GM23338 (cell line): ENCODE results near the gene ERMARD. TPM values are rescaled to one million over a fixed set of nuclear protein-coding genes. Genes with fewer than 3 reads are reported as not detected.

Experiments used
- ATAC-seq: fragments of 200-7000 bp; cut with Tn5 transposase; 3 replicates; pipeline ENCODE4 v1.9.1; 2020
- DNase-seq: peaks from one replicate; pipeline ENCODE4 v3.0.0-alpha.2; 2015; ENCODE audit warnings: low spot score
- H2AFZ ChIP-seq: fragments of 200-600 bp; sonication (generic); 2 replicates; pipeline ENCODE4 v1.8.0; 2016; ENCODE audit warnings: antibody characterized with exemption, mild to moderate bottlenecking, moderate library complexity
- H3F3A ChIP-seq: fragments of 200-600 bp; sonication (generic); replicated peaks from 2 replicates; pipeline ENCODE4 v1.8.0; 2017; ENCODE audit warnings: antibody characterized with exemption, mixed run types, low read depth
- H3K27ac ChIP-seq: fragments of 200-600 bp; sonication (generic); 2 replicates; pipeline ENCODE4 v1.6.1; 2016; ENCODE audit warnings: low read depth
- H3K27me3 ChIP-seq: fragments of 200-600 bp; sonication (generic); 2 replicates; pipeline ENCODE4 v1.8.0; 2016; ENCODE audit warnings: mild to moderate bottlenecking, mixed run types, moderate library complexity; ENCODE audit not compliant: insufficient read depth
- H3K36me3 ChIP-seq: fragments of 200-600 bp; sonication (generic); 2 replicates; pipeline ENCODE4 v1.8.0; 2016; ENCODE audit warnings: mild to moderate bottlenecking; ENCODE audit not compliant: insufficient read depth
- H3K4me1 ChIP-seq: fragments of 200-600 bp; sonication (generic); 2 replicates; pipeline ENCODE4 v1.8.0; 2016; ENCODE audit warnings: mild to moderate bottlenecking, moderate library complexity; ENCODE audit not compliant: insufficient read depth
- H3K4me2 ChIP-seq: fragments of 200-600 bp; sonication (generic); 2 replicates; pipeline ENCODE4 v1.7.1; 2017; ENCODE audit warnings: mixed run types
- H3K4me3 ChIP-seq: fragments of 200-600 bp; sonication (generic); 2 replicates; pipeline ENCODE4 v1.6.1; 2016; ENCODE audit warnings: mixed run types
- H3K79me2 ChIP-seq: fragments of 200-600 bp; sonication (generic); replicated peaks from 2 replicates; pipeline ENCODE4 v1.8.0; 2017; ENCODE audit warnings: mild to moderate bottlenecking; ENCODE audit not compliant: insufficient read depth
- H3K9me2 ChIP-seq: fragments of 200-600 bp; sonication (generic); 2 replicates; pipeline ENCODE4 v1.8.0; 2017; ENCODE audit not compliant: insufficient read depth
- H4K20me1 ChIP-seq: fragments of 200-600 bp; sonication (generic); replicated peaks from 2 replicates; pipeline ENCODE4 v1.8.0; 2017; ENCODE audit warnings: mild to moderate bottlenecking; ENCODE audit not compliant: insufficient read depth
- H3K27ac Mint-ChIP-seq: 2 replicates; pipeline ENCODE4 v1.8.0; 2020; ENCODE audit warnings: inconsistent platforms, mild to moderate bottlenecking, moderate library complexity, mixed read lengths
- H3K27me3 Mint-ChIP-seq: 3 replicates; pipeline ENCODE4 v1.8.0; 2022; ENCODE audit warnings: low read depth, mild to moderate bottlenecking, moderate library complexity, mixed read lengths, inconsistent platforms; ENCODE audit not compliant: insufficient read depth, poor library complexity
- H3K36me3 Mint-ChIP-seq: 3 replicates; pipeline ENCODE4 v1.8.0; 2021; ENCODE audit warnings: low read depth, mild to moderate bottlenecking, inconsistent platforms, moderate library complexity, mixed read lengths
- H3K4me1 Mint-ChIP-seq: 3 replicates; pipeline ENCODE4 v1.8.0; 2020; ENCODE audit warnings: mild to moderate bottlenecking, inconsistent platforms, mixed read lengths
- H3K4me3 Mint-ChIP-seq: 3 replicates; pipeline ENCODE4 v1.8.0; 2021; ENCODE audit warnings: moderate library complexity, mild to moderate bottlenecking, inconsistent platforms, mixed read lengths
- H3K9me3 Mint-ChIP-seq: 3 replicates; pipeline ENCODE4 v1.8.0; 2020; ENCODE audit warnings: moderate library complexity, mild to moderate bottlenecking, inconsistent platforms, mixed read lengths
- CREB1 ChIP-seq: fragments of 250-450 bp; sonication (Bioruptor Pico); IDR thresholded peaks from 2 replicates; pipeline ENCODE4 v1.5.0; 2020; ENCODE audit warnings: low read depth, mild to moderate bottlenecking, moderate library complexity
- EZH2 ChIP-seq: fragments of 200-600 bp; sonication (generic); IDR thresholded peaks from one replicate; pipeline ENCODE4 v1.8.0; 2017; ENCODE audit warnings: antibody characterized with exemption, mild to moderate bottlenecking, low read depth; ENCODE audit not compliant: unreplicated experiment
- EZH2phosphoT487 ChIP-seq: fragments of 200-600 bp; sonication (generic); IDR thresholded peaks from one replicate; pipeline ENCODE4 v1.8.1; 2018; ENCODE audit warnings: antibody characterized with exemption; ENCODE audit not compliant: unreplicated experiment
- NANOG ChIP-seq: IDR thresholded peaks from 2 replicates; pipeline ENCODE4 v1.6.1; 2016; ENCODE audit warnings: antibody characterized with exemption, borderline replicate concordance
- STAT1 ChIP-seq: IDR thresholded peaks from one replicate; pipeline ENCODE4 v1.6.1; 2016; ENCODE audit warnings: antibody characterized with exemption; ENCODE audit not compliant: unreplicated experiment
- ZNF462 ChIP-seq: fragments of 250-450 bp; sonication (Bioruptor Pico); IDR thresholded peaks from 2 replicates; pipeline ENCODE4 v1.5.0; 2020; ENCODE audit warnings: mild to moderate bottlenecking, moderate library complexity
- polyA plus RNA-seq: library from polyadenylated mRNA; unstranded; fragments of >200 nt; fragmentation: Nextera tagmentation; extraction: Ambion mirVana; gene quantifications from 2 replicates; pipeline ENCODE4 v1.2.1, GENCODE V29; 2016
- total RNA-seq: library from RNA; depleted of rRNA; stranded (reverse); fragments of >200 nt; shearing (Covaris generic); gene quantifications from 2 replicates; pipeline ENCODE4 v1.2.3, GENCODE V29; 2014
- TF ChIP-seq, protein P1 (sequence below), 2 experiments: fragments of 200-600 bp in 1 of 2; sonication (generic) in 1 of 2; conservative IDR thresholded peaks; 2 replicates each; pipeline versions ENCODE4 v1.5.1 to v1.6.1; 2016 to 2017; ENCODE audit warnings: antibody characterized with exemption in 2 of 2, low read depth in 2 of 2, mild to moderate bottlenecking in 2 of 2, moderate library complexity in 1 of 2
- TF ChIP-seq, protein P2 (sequence below): IDR thresholded peaks from 2 replicates; pipeline ENCODE4 v1.6.1; 2016; ENCODE audit warnings: antibody characterized with exemption

ERMARD gene
- total and polyA plus RNA-seq, 2 experiments from 2014 or later: 7.6 to 8.6 TPM

DNA sequence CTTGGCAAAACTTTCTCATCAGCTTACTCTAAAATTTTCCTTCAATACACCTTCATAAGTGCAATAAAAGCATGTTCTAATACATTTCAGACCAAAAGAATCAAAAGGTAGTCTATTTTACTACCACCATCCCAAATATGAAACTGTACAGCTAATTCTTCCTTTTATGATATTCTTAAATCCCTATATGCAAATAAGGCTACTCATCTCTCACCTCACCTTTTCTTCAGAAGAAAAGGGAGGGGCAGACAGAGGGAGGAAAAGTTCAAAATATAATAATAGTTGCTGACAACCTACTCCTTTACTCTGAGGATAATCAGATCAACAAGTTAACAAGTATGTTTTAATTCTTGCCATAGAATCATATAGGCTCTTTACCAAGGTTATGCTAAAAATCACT, 42.1 kb upstream of the ERMARD start (continued):
- no peak for TF ChIP-seq CREB1 (CRISPR knock-in tag)
- TF ChIP-seq, protein P1, sequence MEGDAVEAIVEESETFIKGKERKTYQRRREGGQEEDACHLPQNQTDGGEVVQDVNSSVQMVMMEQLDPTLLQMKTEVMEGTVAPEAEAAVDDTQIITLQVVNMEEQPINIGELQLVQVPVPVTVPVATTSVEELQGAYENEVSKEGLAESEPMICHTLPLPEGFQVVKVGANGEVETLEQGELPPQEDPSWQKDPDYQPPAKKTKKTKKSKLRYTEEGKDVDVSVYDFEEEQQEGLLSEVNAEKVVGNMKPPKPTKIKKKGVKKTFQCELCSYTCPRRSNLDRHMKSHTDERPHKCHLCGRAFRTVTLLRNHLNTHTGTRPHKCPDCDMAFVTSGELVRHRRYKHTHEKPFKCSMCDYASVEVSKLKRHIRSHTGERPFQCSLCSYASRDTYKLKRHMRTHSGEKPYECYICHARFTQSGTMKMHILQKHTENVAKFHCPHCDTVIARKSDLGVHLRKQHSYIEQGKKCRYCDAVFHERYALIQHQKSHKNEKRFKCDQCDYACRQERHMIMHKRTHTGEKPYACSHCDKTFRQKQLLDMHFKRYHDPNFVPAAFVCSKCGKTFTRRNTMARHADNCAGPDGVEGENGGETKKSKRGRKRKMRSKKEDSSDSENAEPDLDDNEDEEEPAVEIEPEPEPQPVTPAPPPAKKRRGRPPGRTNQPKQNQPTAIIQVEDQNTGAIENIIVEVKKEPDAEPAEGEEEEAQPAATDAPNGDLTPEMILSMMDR (conservative IDR thresholded peaks at IDR 0.05; ENCODE audit: low read depth in 2 of 2): no peak
- TF ChIP-seq, protein P2, sequence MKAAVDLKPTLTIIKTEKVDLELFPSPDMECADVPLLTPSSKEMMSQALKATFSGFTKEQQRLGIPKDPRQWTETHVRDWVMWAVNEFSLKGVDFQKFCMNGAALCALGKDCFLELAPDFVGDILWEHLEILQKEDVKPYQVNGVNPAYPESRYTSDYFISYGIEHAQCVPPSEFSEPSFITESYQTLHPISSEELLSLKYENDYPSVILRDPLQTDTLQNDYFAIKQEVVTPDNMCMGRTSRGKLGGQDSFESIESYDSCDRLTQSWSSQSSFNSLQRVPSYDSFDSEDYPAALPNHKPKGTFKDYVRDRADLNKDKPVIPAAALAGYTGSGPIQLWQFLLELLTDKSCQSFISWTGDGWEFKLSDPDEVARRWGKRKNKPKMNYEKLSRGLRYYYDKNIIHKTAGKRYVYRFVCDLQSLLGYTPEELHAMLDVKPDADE: no peak

DNA sequence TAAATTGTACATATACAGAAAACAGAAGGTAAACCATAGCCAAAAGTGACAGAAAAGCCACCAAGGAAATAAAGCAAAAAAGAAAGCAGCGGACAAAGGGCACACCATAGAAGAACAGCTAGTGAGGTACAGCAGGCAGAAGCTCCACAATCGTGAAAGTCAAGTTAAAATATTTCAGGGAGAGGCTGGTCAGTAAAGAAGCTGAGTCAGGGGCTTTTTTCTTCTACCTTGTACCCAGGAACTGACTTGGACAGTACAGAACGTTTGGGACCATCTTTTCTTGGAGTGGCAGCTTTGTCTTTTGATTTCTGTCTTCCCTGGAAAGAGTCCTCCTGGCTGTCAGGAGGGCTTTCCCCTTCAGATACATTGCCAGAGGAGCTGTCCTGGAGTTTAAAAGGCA, 41.4 kb upstream of the ERMARD start:
- no peaks in the 10 kb centered on the region for H3K27me3 ChIP-seq
- no peak overlapping the region for H2AFZ ChIP-seq
- ATAC-seq (no peak), DNase-seq (no peak)
- no peaks in the 10 kb centered on the region for H3K9me3 Mint-ChIP-seq
- no peaks in the 10 kb centered on the region for H3K4me1 ChIP-seq
- H3K27me3 Mint-ChIP-seq: no peaks in the 10 kb centered on the region
- peaks cover 4% of the 10 kb centered on the region; the same call in 1 of the 2 replicates for H4K20me1 ChIP-seq
- H3K27ac Mint-ChIP-seq: no peak overlapping the region
- peaks cover under 1% of the 10 kb centered on the region; the same call in 1 of the 2 replicates for H3K79me2 ChIP-seq
- no peak overlapping the region for H3K27ac ChIP-seq
- no peak overlapping the region for H3K4me3 ChIP-seq
- H3K36me3 Mint-ChIP-seq: peaks cover 42% of the 10 kb centered on the region
- H3K4me2 ChIP-seq: no peak overlapping the region
- H3K9me2 ChIP-seq: no peaks in the 10 kb centered on the region
- H3K4me3 Mint-ChIP-seq: no peak overlapping the region
- no peaks in the 10 kb centered on the region for H3F3A ChIP-seq
- H3K36me3 ChIP-seq: peaks cover 24% of the 10 kb centered on the region; the same call in 1 of the 2 replicates
- H3K4me1 Mint-ChIP-seq: peaks cover under 1% of the 10 kb centered on the region; the same call in 2 of the 3 replicates
- TF ChIP-seq ZNF462 (CRISPR knock-in tag): no peak
- no peak for TF ChIP-seq STAT1
- TF ChIP-seq, protein P1 (conservative IDR thresholded peaks at IDR 0.05; ENCODE audit: low read depth in 2 of 2): no peak
- TF ChIP-seq, protein P2: no peak
- no peak for TF ChIP-seq CREB1 (CRISPR knock-in tag)
- no peak for TF ChIP-seq NANOG
- TF ChIP-seq EZH2: no peak
- no peak for TF ChIP-seq EZH2phosphoT487
